ENCODE data around the gene CBR3. TPM values are rescaled to one million over a fixed set of nuclear protein-coding genes. Genes with fewer than 3 reads are reported as not detected.

The CBR3 gene
- total RNA-seq, 1 experiment from 2014 or later = 1.7 TPM

GRCh38 chr21:36100971-36101641, 33.8 kb upstream of the CBR3 start (continued):
- TF ChIP-seq REST (IDR thresholded peaks at IDR 0.05; ENCODE audit: low read depth) (no peak), JUND (IDR thresholded peaks at IDR 0.05) (no peak), CEBPB (IDR thresholded peaks at IDR 0.05; ENCODE audit: low read depth) (no peak), EZH2 (IDR thresholded peaks at IDR 0.05) (no peak), YY1 (IDR thresholded peaks at IDR 0.05; ENCODE audit: extremely low read depth, insufficient replicate concordance, low read depth, low read length) (no peak), ZFX (IDR thresholded peaks at IDR 0.05) (no peak), SIN3A (IDR thresholded peaks at IDR 0.05; ENCODE audit: low read depth) (no peak)

DNA sequence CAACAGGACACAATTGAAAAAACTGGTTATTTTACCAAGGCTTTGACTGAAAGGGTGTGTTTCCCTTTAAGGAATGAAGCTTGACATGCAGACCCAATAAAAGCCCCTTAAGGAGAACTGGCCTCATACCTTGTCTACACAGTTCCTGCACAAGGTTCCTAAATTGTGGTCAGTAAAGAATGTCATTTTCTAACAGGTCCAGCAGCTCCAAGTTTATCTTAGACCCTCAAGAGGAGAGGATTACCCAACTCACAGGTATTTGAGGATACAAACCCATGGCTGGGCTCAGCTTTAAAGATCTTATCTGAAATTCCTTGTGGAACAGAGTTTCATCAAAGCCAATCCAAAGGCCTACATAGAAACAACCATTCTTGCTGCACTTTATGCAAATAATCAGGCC, 31.4 kb upstream of the CBR3 start:
- Histone ChIP-seq H2AFZ (ENCODE audit: low read depth, low read length, poor library complexity, severe bottlenecking) (no peak overlapping the region), H3K9ac (ENCODE audit: low read length) (no peak overlapping the region), H3K4me3 (replicated peaks in 1 of 2; ENCODE audit: low read depth in 1 of 2, low read length in 2 of 2) (no peak overlapping the region), H3K79me2 (ENCODE audit: insufficient read depth, low read length) (no peaks in the 10 kb centered on the region), H3K9me3 (ENCODE audit: control insufficient read depth in 1 of 2, insufficient read depth in 1 of 2, low read depth in 1 of 2, low read length in 2 of 2) (no peaks in the 10 kb centered on the region), H3K9me2 (ENCODE audit: insufficient read depth) (no peaks in the 10 kb centered on the region), H3K27ac (ENCODE audit: low read depth, low read length) (no peak overlapping the region), H3K36me3 (ENCODE audit: control insufficient read depth in 1 of 2, insufficient read depth in 2 of 2, low read length in 2 of 2) (no peaks in the 10 kb centered on the region), H3K4me2 (ENCODE audit: low read length) (no peak overlapping the region), H3K4me1 (ENCODE audit: control insufficient read depth in 1 of 2, insufficient read depth in 2 of 2, low read length in 2 of 2) (peaks cover 0 to 8% of the 10 kb centered on the region in 2 experiments; a peak in 2 of 4 replicates), H3K27me3 (ENCODE audit: insufficient read depth, low read length) (no peaks in the 10 kb centered on the region), H4K20me1 (ENCODE audit: insufficient read depth) (no peaks in the 10 kb centered on the region)
- CTCF ChIA-PET = interaction anchor here (3.4 kb wide), 1 partner anchor 9 kb away, joined by 14 read pairs; no protein-coding TSS in a partner anchor
- BruUV-seq (replicated peaks) = no TSS peak
- POLR2A ChIA-PET = no interaction called here
- no peak for TF ChIP-seq SRF (IDR thresholded peaks at IDR 0.05; ENCODE audit: low read depth)
- no peak for TF ChIP-seq REST (IDR thresholded peaks at IDR 0.05; ENCODE audit: low read depth)
- TF ChIP-seq ZNF274 (IDR thresholded peaks at IDR 0.05; ENCODE audit: low read depth, low read length) = no peak
- TF ChIP-seq, protein P1, sequence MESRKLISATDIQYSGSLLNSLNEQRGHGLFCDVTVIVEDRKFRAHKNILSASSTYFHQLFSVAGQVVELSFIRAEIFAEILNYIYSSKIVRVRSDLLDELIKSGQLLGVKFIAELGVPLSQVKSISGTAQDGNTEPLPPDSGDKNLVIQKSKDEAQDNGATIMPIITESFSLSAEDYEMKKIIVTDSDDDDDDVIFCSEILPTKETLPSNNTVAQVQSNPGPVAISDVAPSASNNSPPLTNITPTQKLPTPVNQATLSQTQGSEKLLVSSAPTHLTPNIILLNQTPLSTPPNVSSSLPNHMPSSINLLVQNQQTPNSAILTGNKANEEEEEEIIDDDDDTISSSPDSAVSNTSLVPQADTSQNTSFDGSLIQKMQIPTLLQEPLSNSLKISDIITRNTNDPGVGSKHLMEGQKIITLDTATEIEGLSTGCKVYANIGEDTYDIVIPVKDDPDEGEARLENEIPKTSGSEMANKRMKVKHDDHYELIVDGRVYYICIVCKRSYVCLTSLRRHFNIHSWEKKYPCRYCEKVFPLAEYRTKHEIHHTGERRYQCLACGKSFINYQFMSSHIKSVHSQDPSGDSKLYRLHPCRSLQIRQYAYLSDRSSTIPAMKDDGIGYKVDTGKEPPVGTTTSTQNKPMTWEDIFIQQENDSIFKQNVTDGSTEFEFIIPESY (IDR thresholded peaks at IDR 0.05; ENCODE audit: extremely low read depth, insufficient replicate concordance, low read length) = no peak
- no peak for TF ChIP-seq EGR1 (IDR thresholded peaks at IDR 0.05; ENCODE audit: low read depth)
- no peak for TF ChIP-seq CTCF (IDR thresholded peaks at IDR 0.05 in 2 of 3, conservative IDR thresholded peaks at IDR 0.05 in 1 of 3; ENCODE audit: borderline replicate concordance in 1 of 3, insufficient read depth in 1 of 3, low read depth in 2 of 3, low read length in 2 of 3)
- no peak for TF ChIP-seq ELF1 (IDR thresholded peaks at IDR 0.05; ENCODE audit: borderline replicate concordance, low read depth)
- intact Hi-C loops (cut with micrococcal nuclease) = no loop called here
- no peak for ATAC-seq
- DNase-seq (ENCODE audit: low read depth, low spot score) = no peak
- RAD21 ChIA-PET (ENCODE audit: low non-redundant PET in 1 of 2, low total read pairs in 2 of 2, uncharacterized antibody in 2 of 2, unreplicated experiment in 2 of 2) = no interaction called here

Data from HCT116 (cell line).